H1 (cell line): ENCODE results near the gene RING1. TPM values are rescaled to one million over a fixed set of nuclear protein-coding genes. Genes with fewer than 3 reads are reported as not detected.

Experiments used
- CBX5 ChIP-seq: fragments of 300-800, 300-1000 bp; sonication (generic); IDR thresholded peaks from 2 replicates; pipeline ENCODE4 v1.7.1; 2016; ENCODE audit warnings: antibody characterized with exemption, low read length, low read depth
- polyA plus RNA-seq, 7 experiments: library from polyadenylated mRNA; depleted of rRNA in 3 of 7; stranded (reverse) in 5 of 7; unstranded in 2 of 7; fragments of >200 nt in 5 of 7; fragments of 200-250 nt in 2 of 7; gene quantifications; 1 replicate in 5 of 7; 2 replicates in 1 of 7; 4 replicates in 1 of 7; pipeline versions ENCODE4 v1.2.1 to v1.2.3, GENCODE V29; 2011 to 2013; ENCODE audit warnings: missing spikeins in 2 of 7, mixed read lengths in 2 of 7
- total RNA-seq: library from RNA; stranded (reverse); fragmentation: NEBNext Ultra II Directional; extraction: Animal tissue kit (Norgen Biotek cat#: 25700); gene quantifications from 2 replicates; pipeline ENCODE4 v1.2.1, GENCODE V29; 2021

Gene RING1
- total and polyA plus RNA-seq, 2 of the 8 experiments (the other 6 are each of a cell fraction or from before 2014, with no cell fraction given): 16.4 to 26.0 TPM

DNA sequence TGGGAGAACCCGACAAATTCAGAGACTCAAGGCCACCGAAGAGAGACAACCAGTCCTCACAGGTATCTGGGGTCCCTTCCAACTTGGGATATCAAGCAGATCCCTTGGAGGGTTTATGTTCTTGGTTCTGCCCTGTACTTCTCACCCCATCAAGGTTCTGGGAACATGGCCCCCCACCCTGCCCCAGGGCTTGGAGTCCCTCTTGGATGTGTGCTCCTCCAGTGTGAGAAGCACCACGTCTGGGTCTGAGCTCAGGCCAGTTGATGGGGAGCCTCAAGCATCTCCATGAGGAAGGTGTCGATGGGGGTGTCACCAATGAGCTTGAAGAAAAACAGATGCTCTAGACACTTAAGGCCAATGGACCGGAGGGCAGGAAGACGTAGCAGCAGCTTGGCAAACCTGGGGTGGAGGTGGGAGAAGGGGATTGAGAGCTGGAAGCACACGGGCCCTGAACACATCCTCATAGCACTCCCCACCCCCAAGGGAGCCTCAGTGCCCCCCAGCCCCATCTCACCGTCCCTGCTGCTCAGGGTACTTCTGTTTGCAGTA is 13.8 kb upstream of the RING1 start (continued):
- no peak for TF ChIP-seq CBX5
- TF ChIP-seq, all 59 proteins: peak for 0
